A549 treated with Mapracorat at 1 μM for 4 hours (cell line): Measurements from ENCODE around the gene OR5AS1. TPM values are rescaled to one million over a fixed set of nuclear protein-coding genes. Genes with fewer than 3 reads are reported as not detected.

Experiments used
- total RNA-seq: library from RNA; stranded (reverse); fragments of 200-300 nt; extraction: Qiagen RNA extraction; gene quantifications from 5 replicates; pipeline ENCODE4 v1.2.3, GENCODE V29; 2022

The OR5AS1 gene
- total RNA-seq, result not detected in 5 replicates

GRCh38 chr11:56027354-56027753, at the start of gene OR5AS1:
TSS of gene OR5AS1 (plus strand) at chr11:56027654. CDS start at chr11:56030419, 2,765 bp downstream.

GRCh38 chr11:55994525-55994924, 32.9 kb upstream of the OR5AS1 start, which contains the start of gene OR5F1:
TSS of gene OR5F1 (minus strand) at chr11:55994625. CDS start at chr11:55994625, 0 bp downstream.

Other genes with a start within 250 kb of the OR5AS1 start
- gene OR5D14, start 232.1 kb upstream of the OR5AS1 start, total RNA-seq, result not detected in 5 replicates
- not detected in 5 replicates for gene OR5L1, start 216.3 kb upstream of the OR5AS1 start, total RNA-seq
- not detected in 5 replicates for gene OR5D18, start 208.0 kb upstream of the OR5AS1 start, total RNA-seq
- gene OR5L2, start 200.4 kb upstream of the OR5AS1 start, total RNA-seq, result not detected in 5 replicates
- gene OR5D16, start 188.9 kb upstream of the OR5AS1 start, total RNA-seq, result not detected in 5 replicates
- gene TRIM51, start 144.4 kb upstream of the OR5AS1 start, total RNA-seq, result not detected in 5 replicates
- not detected in 5 replicates for gene OR5W2, start 113.1 kb upstream of the OR5AS1 start, total RNA-seq
- gene OR5I1, start 91.3 kb upstream of the OR5AS1 start, total RNA-seq, result not detected in 5 replicates
- not detected in 5 replicates for gene OR10AG1, start 57.7 kb upstream of the OR5AS1 start, total RNA-seq
- gene OR5F1, start 33.0 kb upstream of the OR5AS1 start, total RNA-seq, result not detected in 5 replicates
- not detected in 5 replicates for gene OR8I2, start 65.7 kb downstream of the OR5AS1 start, total RNA-seq
- not detected in 5 replicates for gene OR8H2, start 76.0 kb downstream of the OR5AS1 start, total RNA-seq
- gene OR8H3, start 94.7 kb downstream of the OR5AS1 start, total RNA-seq, result not detected in 5 replicates
- gene OR8J3, start 112.5 kb downstream of the OR5AS1 start, total RNA-seq, result not detected in 5 replicates
- not detected in 5 replicates for gene OR8K5, start 132.7 kb downstream of the OR5AS1 start, total RNA-seq
- gene OR5J2, start 149.0 kb downstream of the OR5AS1 start, total RNA-seq, result not detected in 5 replicates
- not detected in 5 replicates for gene OR5T2, start 206.6 kb downstream of the OR5AS1 start, total RNA-seq
- not detected in 5 replicates for gene OR5T3, start 224.6 kb downstream of the OR5AS1 start, total RNA-seq
- not detected in 5 replicates for gene OR5T1, start 246.5 kb downstream of the OR5AS1 start, total RNA-seq